BLaER1 treated with 17β-estradiol and CSF1 and Interleukin-3, amounts not matched to agents 10 nM and 100 nM (cell line): ENCODE measurements around the gene TTC7B.

Experiments
- H3K27ac ChIP-seq, 11 experiments: shearing (Covaris generic); formaldehyde crosslinking; 2 replicates each; pipeline ENCODE4 v1.8.1; 2022
- H3K27me3 ChIP-seq, 11 experiments: shearing (Covaris generic); formaldehyde crosslinking; 2 replicates each; pipeline ENCODE4 v1.8.1; 2022
- H3K36me3 ChIP-seq, 11 experiments: shearing (Covaris generic); formaldehyde crosslinking; 2 replicates each; pipeline ENCODE4 v1.8.1; 2022
- H3K4me1 ChIP-seq, 10 experiments: shearing (Covaris generic); formaldehyde crosslinking; 2 replicates each; pipeline ENCODE4 v1.8.1; 2022
- H3K4me2 ChIP-seq, 11 experiments: shearing (Covaris generic); formaldehyde crosslinking; 2 replicates each; pipeline ENCODE4 v1.8.1; 2022
- H3K4me3 ChIP-seq, 10 experiments: shearing (Covaris generic); formaldehyde crosslinking; 2 replicates each; pipeline ENCODE4 v1.8.1; 2022
- H3K9ac ChIP-seq, 11 experiments: shearing (Covaris generic); formaldehyde crosslinking; 2 replicates each; pipeline ENCODE4 v1.8.1; 2022
- H3K9me3 ChIP-seq, 11 experiments: shearing (Covaris generic); formaldehyde crosslinking; replicated peaks in 1 of 11; 2 replicates each; pipeline ENCODE4 v1.8.1; 2022
- H4K20me1 ChIP-seq, 11 experiments: shearing (Covaris generic); formaldehyde crosslinking; 2 replicates each; pipeline ENCODE4 v1.8.1; 2022
- Cebpa-rat ChIP-seq, 11 experiments: shearing (Covaris generic); IDR thresholded peaks; 2 replicates each; pipeline ENCODE4 v1.8.1; 2022

TTC7B gene

DNA sequence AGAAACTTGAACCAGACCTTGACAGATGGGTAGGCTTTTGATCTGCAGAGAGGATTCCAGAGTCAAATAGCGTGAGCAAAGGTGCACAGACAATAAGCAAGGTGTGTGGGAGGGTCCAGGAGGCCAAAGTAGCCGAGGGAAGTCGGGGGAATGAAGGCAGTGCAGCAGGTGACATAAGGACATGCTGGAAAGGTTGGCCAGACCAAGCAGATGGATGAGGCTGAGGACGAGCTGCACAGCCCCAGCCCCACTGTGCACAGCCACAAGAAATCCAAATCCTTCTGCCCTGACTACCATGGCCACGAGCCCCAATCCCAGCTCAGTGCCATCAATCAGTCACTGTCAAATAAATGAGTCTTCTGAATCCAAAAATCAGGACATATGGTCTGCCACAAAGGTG, 5.4 kb downstream of the TTC7B start:
- H3K9me3 ChIP-seq = no peaks in the 10 kb centered on the region
- peaks cover 0 to 65% (median 7%) of the 10 kb centered on the region in 11 experiments; a peak in 8 of 22 replicates for H4K20me1 ChIP-seq
- peak overlapping the region in 4 of 11 experiments; percentile 1 to 32 (median 7); a peak in 3 of 22 replicates for H3K4me2 ChIP-seq
- no peak for TF ChIP-seq Cebpa-rat (IDR thresholded peaks at IDR 0.05)
- H3K4me1 ChIP-seq = peaks cover 35 to 69% (median 49%) of the 10 kb centered on the region in 10 experiments
- H3K9ac ChIP-seq = no peak overlapping the region
- H3K4me3 ChIP-seq = no peak overlapping the region
- no peaks in the 10 kb centered on the region for H3K27me3 ChIP-seq
- no peak overlapping the region for H3K27ac ChIP-seq
- no peaks in the 10 kb centered on the region for H3K36me3 ChIP-seq

- H3K27me3 ChIP-seq = no peaks in the 10 kb centered on the region
- no peak overlapping the region for H3K4me3 ChIP-seq
- no peaks in the 10 kb centered on the region for H3K9me3 ChIP-seq
- peaks cover 38 to 70% (median 47%) of the 10 kb centered on the region in 10 experiments for H3K4me1 ChIP-seq
- no peaks in the 10 kb centered on the region for H3K36me3 ChIP-seq
- H3K9ac ChIP-seq = no peak overlapping the region
- peak overlapping the region in 7 of 11 experiments; percentile 1 to 32 (median 7); a peak in 8 of 22 replicates for H3K4me2 ChIP-seq
- H4K20me1 ChIP-seq = peaks cover 0 to 61% (median 7%) of the 10 kb centered on the region in 11 experiments; a peak in 7 of 22 replicates
- no peak overlapping the region for H3K27ac ChIP-seq
- no peak for TF ChIP-seq Cebpa-rat (IDR thresholded peaks at IDR 0.05)
These were observed 6.5 kb downstream of the TTC7B start for GRCh38 chr14:90809530-90810312.

GRCh38 chr14:90808759-90809529, 7.3 kb downstream of the TTC7B start:
- no peak overlapping the region for H3K9ac ChIP-seq
- no peak for TF ChIP-seq Cebpa-rat (IDR thresholded peaks at IDR 0.05)
- H3K27me3 ChIP-seq = no peaks in the 10 kb centered on the region
- peaks cover 43 to 70% (median 51%) of the 10 kb centered on the region in 10 experiments for H3K4me1 ChIP-seq
- no peak overlapping the region for H3K4me3 ChIP-seq
- H3K4me2 ChIP-seq = peak overlapping the region in 8 of 11 experiments; percentile 6 to 49 (median 22); a peak in 5 of 22 replicates
- no peaks in the 10 kb centered on the region for H3K9me3 ChIP-seq
- peaks cover 0 to 54% (median 7%) of the 10 kb centered on the region in 11 experiments; a peak in 7 of 22 replicates for H4K20me1 ChIP-seq
- no peak overlapping the region for H3K27ac ChIP-seq
- no peaks in the 10 kb centered on the region for H3K36me3 ChIP-seq

DNA sequence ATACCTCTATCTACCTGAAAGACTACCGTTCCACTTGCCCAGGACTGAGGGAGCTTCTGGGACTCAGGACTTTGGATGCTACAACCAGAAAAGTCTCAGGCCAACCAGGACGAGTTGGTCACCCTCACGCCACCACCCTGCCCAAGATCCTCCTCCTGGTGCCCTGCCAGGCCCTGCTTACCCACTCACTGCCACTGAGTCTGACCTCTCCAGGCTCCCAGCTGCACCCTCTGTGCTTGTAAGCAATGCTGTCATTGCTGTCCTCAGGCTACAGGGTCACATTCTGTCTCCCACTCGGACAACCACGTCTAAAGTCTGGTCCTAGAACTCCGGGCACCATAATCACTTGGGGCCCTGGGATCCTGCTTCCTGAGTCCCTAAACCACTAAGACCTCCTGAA, 9.2 kb downstream of the TTC7B start:
- no peak overlapping the region for H3K4me3 ChIP-seq
- H4K20me1 ChIP-seq = peaks cover 0 to 44% (median 4%) of the 10 kb centered on the region in 11 experiments; a peak in 6 of 22 replicates
- H3K9me3 ChIP-seq = no peaks in the 10 kb centered on the region
- TF ChIP-seq Cebpa-rat (IDR thresholded peaks at IDR 0.05) = no peak
- peaks cover 55 to 84% (median 69%) of the 10 kb centered on the region in 10 experiments for H3K4me1 ChIP-seq
- H3K27ac ChIP-seq = no peak overlapping the region
- H3K9ac ChIP-seq = peak overlapping the region in 2 of 11 experiments; percentile 12 to 30; a peak in 3 of 22 replicates
- no peaks in the 10 kb centered on the region for H3K27me3 ChIP-seq
- peak overlapping the region in 9 of 11 experiments; percentile 4 to 57 (median 37); a peak in 15 of 22 replicates for H3K4me2 ChIP-seq
- H3K36me3 ChIP-seq = no peaks in the 10 kb centered on the region

DNA sequence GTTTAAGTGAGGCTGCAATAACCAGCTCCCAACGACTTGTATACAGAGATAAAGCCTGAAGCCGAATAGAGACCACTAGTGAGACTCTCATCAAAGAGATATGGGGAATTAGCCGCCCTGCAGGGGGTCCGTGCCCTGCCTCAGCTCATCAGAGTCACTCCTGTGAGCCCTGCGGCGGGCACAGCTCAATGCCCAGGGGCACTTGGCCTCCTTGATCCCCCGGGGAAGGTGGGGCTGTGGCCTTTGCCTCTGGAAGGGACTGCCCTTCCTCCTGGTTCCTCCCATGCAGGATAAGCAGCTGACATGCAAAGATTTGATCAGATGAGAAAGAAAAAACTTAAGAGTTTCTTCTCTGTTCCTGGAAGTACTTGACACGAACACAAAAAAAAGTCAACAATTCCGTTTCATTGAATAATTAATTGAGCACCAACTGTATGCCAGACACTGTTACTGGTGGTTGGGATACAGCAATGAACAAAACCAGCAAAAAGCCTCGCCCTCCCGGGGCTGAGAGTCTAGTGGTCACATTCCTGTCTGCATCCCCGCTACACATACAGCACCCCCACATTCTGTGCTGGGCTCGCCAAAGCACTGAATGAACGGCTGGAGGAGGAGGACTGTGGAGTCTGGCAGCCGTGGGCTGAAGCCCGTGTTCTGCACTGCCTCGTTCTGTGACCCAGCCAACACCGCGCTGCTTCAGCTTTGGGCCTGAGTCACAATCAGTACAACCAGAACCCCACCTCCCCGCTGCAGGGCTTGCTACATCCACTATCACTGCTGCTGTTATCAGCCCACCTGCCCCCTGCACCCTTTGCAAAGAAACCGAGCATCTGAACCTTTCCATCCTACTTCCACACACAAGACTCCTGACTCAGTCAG, 10.3 kb downstream of the TTC7B start:
- peaks cover 0 to 34% (median 4%) of the 10 kb centered on the region in 11 experiments; a peak in 5 of 22 replicates for H4K20me1 ChIP-seq
- peak overlapping the region in 2 of 11 experiments; percentile 2 to 21; a peak in 1 of 22 replicates for H3K9ac ChIP-seq

GRCh38 chr14:90805084-90805391, 11.2 kb downstream of the TTC7B start:
- Histone ChIP-seq H3K9me3 (no peaks in the 10 kb centered on the region), H3K9ac (peak overlapping the region in 2 of 11 experiments; percentile 2 to 37; a peak in 2 of 22 replicates), H3K4me1 (peaks cover 61 to 86% (median 78%) of the 10 kb centered on the region in 10 experiments), H3K27me3 (no peaks in the 10 kb centered on the region), H3K27ac (peak overlapping the region in 2 of 11 experiments; percentile 62 to 64; a peak in 2 of 22 replicates), H3K36me3 (no peaks in the 10 kb centered on the region), H3K4me2 (peak overlapping the region in 8 of 11 experiments; percentile 0 to 74 (median 60); a peak in 7 of 22 replicates), H4K20me1 (peaks cover 0 to 26% (median 0%) of the 10 kb centered on the region in 11 experiments; a peak in 5 of 22 replicates), H3K4me3 (no peak overlapping the region)
- TF ChIP-seq Cebpa-rat (IDR thresholded peaks at IDR 0.05) = no peak

More for the DNA sequence above, 10.3 kb downstream of the TTC7B start:
- H3K4me3 ChIP-seq = no peak overlapping the region
- peaks cover 64 to 92% (median 80%) of the 10 kb centered on the region in 10 experiments for H3K4me1 ChIP-seq
- H3K27me3 ChIP-seq = no peaks in the 10 kb centered on the region
- no peak overlapping the region; a peak in 1 of 22 replicates for H3K27ac ChIP-seq
- peak overlapping the region in 9 of 11 experiments; percentile 0 to 59 (median 27); a peak in 9 of 22 replicates for H3K4me2 ChIP-seq
- H3K9me3 ChIP-seq = no peaks in the 10 kb centered on the region
- no peak for TF ChIP-seq Cebpa-rat (IDR thresholded peaks at IDR 0.05)
- H3K36me3 ChIP-seq = no peaks in the 10 kb centered on the region

DNA sequence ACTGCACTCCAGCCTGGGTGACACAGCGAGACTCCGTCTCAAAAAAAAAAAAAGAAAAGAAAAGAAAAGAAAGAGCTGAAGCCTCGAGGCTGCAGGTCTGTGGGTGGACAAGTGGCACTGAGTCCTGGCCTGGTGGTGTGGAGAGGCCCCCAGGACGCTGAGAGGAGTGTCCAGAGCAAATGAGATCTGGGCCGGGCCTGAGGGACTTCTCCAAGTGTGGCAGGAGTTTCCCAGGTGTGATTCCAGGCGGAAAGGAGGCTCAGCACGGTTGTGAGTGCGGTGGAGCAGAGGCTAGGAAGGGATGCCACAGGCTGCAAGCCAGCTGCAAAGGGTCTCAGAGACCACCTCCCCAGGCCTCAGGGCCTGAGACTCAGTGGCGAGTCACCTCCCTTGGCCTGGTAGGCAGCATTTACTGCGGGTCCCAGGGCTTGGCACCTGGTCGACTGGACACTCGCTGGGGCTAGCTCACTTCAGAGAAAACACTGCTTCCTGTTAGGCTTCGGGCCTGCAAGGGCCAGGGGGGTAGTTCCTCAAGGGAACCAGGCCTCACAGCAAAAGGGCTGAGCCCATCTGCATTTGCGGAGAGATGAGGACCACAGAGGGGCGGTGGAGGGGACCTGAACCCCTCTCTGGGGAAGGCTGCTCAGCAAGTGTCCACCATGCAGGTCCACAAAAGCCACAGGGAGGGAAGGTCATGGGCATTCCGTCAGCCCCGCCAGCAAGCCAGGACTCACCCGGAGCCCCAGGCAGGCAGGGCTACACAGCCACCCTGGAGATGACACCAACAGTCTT, 11.7 kb downstream of the TTC7B start:
- peak overlapping the region in 6 of 11 experiments; percentile 2 to 59 (median 30); a peak in 8 of 22 replicates for H3K9ac ChIP-seq
- H3K27me3 ChIP-seq = no peaks in the 10 kb centered on the region
- H3K4me2 ChIP-seq = peak overlapping the region; percentile 29 to 74 (median 66)
- no peak for TF ChIP-seq Cebpa-rat (IDR thresholded peaks at IDR 0.05)
- no peak overlapping the region for H3K4me3 ChIP-seq
- no peaks in the 10 kb centered on the region for H3K9me3 ChIP-seq
- H3K36me3 ChIP-seq = no peaks in the 10 kb centered on the region
- peaks cover 55 to 81% (median 77%) of the 10 kb centered on the region in 10 experiments for H3K4me1 ChIP-seq
- H4K20me1 ChIP-seq = peaks cover 0 to 26% (median 0%) of the 10 kb centered on the region in 11 experiments; a peak in 5 of 22 replicates
- H3K27ac ChIP-seq = peak overlapping the region in 10 of 11 experiments; percentile 36 to 73 (median 62); a peak in 17 of 22 replicates
